Measurements from ENCODE around the gene BOC.

Gene BOC

DNA sequence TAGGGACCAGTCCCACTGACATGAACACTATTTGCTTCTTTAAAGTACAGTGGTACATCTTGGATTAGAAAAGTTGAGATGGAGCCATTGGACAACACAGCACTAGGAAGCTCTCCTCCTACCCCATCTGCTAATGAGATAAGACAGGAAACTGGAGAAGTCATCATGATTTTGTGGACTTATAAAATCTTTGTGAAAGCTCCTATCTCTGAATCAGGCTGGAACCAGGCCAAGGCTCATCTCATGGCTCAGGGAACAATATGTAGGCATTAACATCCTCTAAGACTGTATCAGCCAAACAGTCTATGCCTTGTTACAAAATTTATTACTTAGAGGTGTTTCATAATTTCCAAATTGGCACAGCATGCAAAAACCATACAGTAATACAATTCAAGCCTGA is 84.1 kb downstream of the BOC start:
- H3K9ac ChIP-seq: no peak overlapping the region
- no peaks in the 10 kb centered on the region for H3K27me3 ChIP-seq (ENCODE audit: control insufficient read depth, insufficient read depth, low read length)

DNA sequence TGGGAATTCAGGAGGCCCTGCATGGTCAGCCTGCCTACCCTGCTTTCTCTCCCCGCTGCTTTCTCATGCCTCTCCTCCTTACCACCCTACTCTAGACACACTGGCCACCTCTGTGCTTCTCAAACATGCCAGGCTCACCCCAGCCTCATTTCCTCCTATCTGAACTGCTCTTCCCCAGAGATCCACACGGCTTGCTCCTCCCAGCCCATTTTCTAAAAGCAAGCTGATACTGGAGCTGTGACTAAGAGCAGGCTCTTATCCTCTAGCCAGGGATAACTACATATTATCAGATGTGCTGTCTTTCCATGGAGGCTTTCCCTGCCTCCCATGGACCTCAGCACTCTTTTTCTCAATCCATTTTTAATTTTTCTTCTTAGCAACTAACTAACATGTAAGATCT is 85.9 kb downstream of the BOC start:
- H3K9ac ChIP-seq: no peak overlapping the region
- H3K27ac ChIP-seq: no peak overlapping the region
- no peaks in the 10 kb centered on the region for H3K4me1 ChIP-seq
- no peaks in the 10 kb centered on the region for H3K9me3 ChIP-seq (ENCODE audit: control insufficient read depth, low read length)
- TF ChIP-seq, protein P1, sequence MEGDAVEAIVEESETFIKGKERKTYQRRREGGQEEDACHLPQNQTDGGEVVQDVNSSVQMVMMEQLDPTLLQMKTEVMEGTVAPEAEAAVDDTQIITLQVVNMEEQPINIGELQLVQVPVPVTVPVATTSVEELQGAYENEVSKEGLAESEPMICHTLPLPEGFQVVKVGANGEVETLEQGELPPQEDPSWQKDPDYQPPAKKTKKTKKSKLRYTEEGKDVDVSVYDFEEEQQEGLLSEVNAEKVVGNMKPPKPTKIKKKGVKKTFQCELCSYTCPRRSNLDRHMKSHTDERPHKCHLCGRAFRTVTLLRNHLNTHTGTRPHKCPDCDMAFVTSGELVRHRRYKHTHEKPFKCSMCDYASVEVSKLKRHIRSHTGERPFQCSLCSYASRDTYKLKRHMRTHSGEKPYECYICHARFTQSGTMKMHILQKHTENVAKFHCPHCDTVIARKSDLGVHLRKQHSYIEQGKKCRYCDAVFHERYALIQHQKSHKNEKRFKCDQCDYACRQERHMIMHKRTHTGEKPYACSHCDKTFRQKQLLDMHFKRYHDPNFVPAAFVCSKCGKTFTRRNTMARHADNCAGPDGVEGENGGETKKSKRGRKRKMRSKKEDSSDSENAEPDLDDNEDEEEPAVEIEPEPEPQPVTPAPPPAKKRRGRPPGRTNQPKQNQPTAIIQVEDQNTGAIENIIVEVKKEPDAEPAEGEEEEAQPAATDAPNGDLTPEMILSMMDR (IDR thresholded peaks at IDR 0.05): no peak
- no peaks in the 10 kb centered on the region for H3K79me2 ChIP-seq
- H3K27me3 ChIP-seq (ENCODE audit: control insufficient read depth, insufficient read depth, low read length): no peaks in the 10 kb centered on the region
- H2AFZ ChIP-seq: no peak overlapping the region
- no peak overlapping the region for H3K4me3 ChIP-seq (ENCODE audit: low read depth, low read length)
- H3K36me3 ChIP-seq (ENCODE audit: control insufficient read depth, insufficient read depth, low read length): no peaks in the 10 kb centered on the region
- H3K4me2 ChIP-seq (ENCODE audit: low read length): no peak overlapping the region

More for the DNA sequence above, 84.1 kb downstream of the BOC start:
- H3K4me2 ChIP-seq (ENCODE audit: low read length): no peak overlapping the region
- H3K9me3 ChIP-seq (ENCODE audit: control insufficient read depth, low read length): no peaks in the 10 kb centered on the region
- TF ChIP-seq, protein P1 (IDR thresholded peaks at IDR 0.05): no peak
- H3K4me3 ChIP-seq (ENCODE audit: low read depth, low read length): no peak overlapping the region
- no peaks in the 10 kb centered on the region for H3K4me1 ChIP-seq
- no peaks in the 10 kb centered on the region for H3K36me3 ChIP-seq (ENCODE audit: control insufficient read depth, insufficient read depth, low read length)
- H3K79me2 ChIP-seq: no peaks in the 10 kb centered on the region
- no peak overlapping the region for H2AFZ ChIP-seq
- H3K27ac ChIP-seq: no peak overlapping the region

DNA sequence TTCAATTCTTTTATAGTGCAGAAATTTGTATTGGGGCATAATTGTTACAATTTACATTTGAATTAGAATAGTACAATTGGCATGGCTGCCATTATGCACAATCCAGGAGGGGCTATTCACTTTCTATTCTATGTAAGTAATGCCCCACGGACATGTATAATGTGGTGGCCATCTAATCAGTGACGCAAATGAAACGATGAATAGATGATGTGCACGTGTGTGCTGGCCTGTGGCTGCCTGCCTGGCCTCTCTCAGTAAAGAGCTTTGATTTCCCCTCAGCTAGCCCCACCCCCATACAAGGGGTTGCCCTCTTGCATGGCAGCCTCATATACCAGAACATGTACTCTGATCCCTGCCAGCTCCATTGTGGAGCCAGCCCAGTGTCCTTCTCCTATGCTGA is 86.5 kb downstream of the BOC start:
- H3K27ac ChIP-seq: no peak overlapping the region
- no peak overlapping the region for H3K4me2 ChIP-seq (ENCODE audit: low read length)
- no peaks in the 10 kb centered on the region for H3K27me3 ChIP-seq (ENCODE audit: control insufficient read depth, insufficient read depth, low read length)
- H3K4me1 ChIP-seq: no peaks in the 10 kb centered on the region
- no peaks in the 10 kb centered on the region for H3K36me3 ChIP-seq (ENCODE audit: control insufficient read depth, insufficient read depth, low read length)
- TF ChIP-seq, protein P1 (IDR thresholded peaks at IDR 0.05): no peak
- no peak overlapping the region for H3K4me3 ChIP-seq (ENCODE audit: low read depth, low read length)
- no peak overlapping the region for H3K9ac ChIP-seq
- no peaks in the 10 kb centered on the region for H3K79me2 ChIP-seq
- no peak overlapping the region for H2AFZ ChIP-seq
- no peaks in the 10 kb centered on the region for H3K9me3 ChIP-seq (ENCODE audit: control insufficient read depth, low read length)

DNA sequence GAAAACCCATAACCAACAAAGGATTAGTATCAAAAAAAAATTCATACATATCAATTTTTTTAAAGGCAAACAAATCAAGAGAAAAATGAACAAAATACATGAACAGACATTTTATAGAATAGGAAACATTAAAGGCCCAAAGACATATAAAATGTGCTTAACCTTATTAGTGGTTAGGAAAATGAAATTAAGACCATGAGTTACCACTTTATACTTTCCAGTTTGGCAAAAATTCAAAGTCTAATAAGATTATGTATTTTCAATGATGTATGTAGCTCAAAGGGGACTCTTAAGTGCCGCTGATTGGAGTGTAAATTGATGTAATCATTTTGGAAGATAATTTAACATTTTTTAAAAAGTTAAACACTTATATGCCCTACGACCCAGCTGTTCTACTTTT is 89.2 kb downstream of the BOC start:
- no peaks in the 10 kb centered on the region for H3K9me3 ChIP-seq (ENCODE audit: control insufficient read depth, low read length)
- H3K36me3 ChIP-seq (ENCODE audit: control insufficient read depth, insufficient read depth, low read length): no peaks in the 10 kb centered on the region
- no peak overlapping the region for H2AFZ ChIP-seq
- H3K9ac ChIP-seq: no peak overlapping the region
- no peak overlapping the region for H3K4me2 ChIP-seq (ENCODE audit: low read length)
- H3K27ac ChIP-seq: no peak overlapping the region
- H3K4me3 ChIP-seq (ENCODE audit: low read depth, low read length): no peak overlapping the region
- TF ChIP-seq, protein P1 (IDR thresholded peaks at IDR 0.05): no peak
- no peaks in the 10 kb centered on the region for H3K27me3 ChIP-seq (ENCODE audit: control insufficient read depth, insufficient read depth, low read length)
- H3K4me1 ChIP-seq: no peaks in the 10 kb centered on the region
- no peaks in the 10 kb centered on the region for H3K79me2 ChIP-seq

DNA sequence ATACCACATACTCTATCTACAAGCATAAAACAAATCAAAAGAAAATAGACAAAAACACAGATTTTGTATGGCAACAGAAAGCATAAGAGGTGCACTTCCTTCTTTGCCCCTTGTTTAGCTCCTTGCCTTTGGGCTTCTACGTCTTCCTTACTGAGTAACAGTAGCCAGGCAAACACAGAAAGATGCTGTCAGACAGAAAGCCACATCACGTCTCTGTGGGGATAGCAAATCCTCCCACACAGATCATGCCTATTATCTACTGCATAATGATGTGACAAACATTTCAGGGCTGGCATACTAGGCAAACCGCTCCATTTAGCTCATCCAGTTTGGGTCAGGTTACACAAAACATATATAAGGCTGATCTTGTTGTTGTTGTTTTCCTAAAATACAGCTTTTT is 92.7 kb downstream of the BOC start:
- Histone ChIP-seq H3K9me3 (ENCODE audit: control insufficient read depth, low read length) (no peaks in the 10 kb centered on the region), H3K4me2 (ENCODE audit: low read length) (no peak overlapping the region), H3K9ac (no peak overlapping the region), H2AFZ (no peak overlapping the region), H3K4me3 (ENCODE audit: low read depth, low read length) (no peak overlapping the region), H3K27me3 (ENCODE audit: control insufficient read depth, insufficient read depth, low read length) (no peaks in the 10 kb centered on the region), H3K36me3 (ENCODE audit: control insufficient read depth, insufficient read depth, low read length) (no peaks in the 10 kb centered on the region), H3K4me1 (no peaks in the 10 kb centered on the region), H3K27ac (no peak overlapping the region), H3K79me2 (no peaks in the 10 kb centered on the region)
- TF ChIP-seq, protein P1 (IDR thresholded peaks at IDR 0.05): no peak
